HepG2 (cell line): ENCODE data around the gene CCDC106. TPM values are rescaled to one million over a fixed set of nuclear protein-coding genes. Genes with fewer than 3 reads are reported as not detected.

Experiments used
- ATF4 ChIP-seq, 2 experiments: fragments of 450-650 bp in 1 of 2; sonication (generic) in 1 of 2; formaldehyde crosslinking; IDR thresholded peaks; 2 replicates each; pipeline versions ENCODE4 v1.5.0 to v1.8.0; 2020 to 2022; ENCODE audit warnings: mild to moderate bottlenecking in 1 of 2, missing genetic modification reagents in 1 of 2
- CREB3 ChIP-seq: sonication (generic); formaldehyde crosslinking; IDR thresholded peaks from 2 replicates; pipeline ENCODE4 v1.5.0; 2020; ENCODE audit warnings: missing genetic modification reagents
- HBP1 ChIP-seq: IDR thresholded peaks from 2 replicates; pipeline ENCODE4 v1.6.1; 2016; ENCODE audit warnings: low read depth, control low read depth
- KDM1A ChIP-seq: IDR thresholded peaks from 2 replicates; pipeline ENCODE4 v1.6.1; 2016; ENCODE audit warnings: missing compliant biosample characterization
- MAZ ChIP-seq, 2 experiments: sonication (generic) in 1 of 2; formaldehyde crosslinking in 1 of 2; IDR thresholded peaks; 2 replicates each; pipeline versions ENCODE4 v1.5.0 to v1.6.1; 2012 to 2020; ENCODE audit warnings: low read depth in 2 of 2, mild to moderate bottlenecking in 2 of 2, borderline replicate concordance in 1 of 2, improper control_type of control experiment in 1 of 2, low read length in 1 of 2, missing genetic modification reagents in 1 of 2, moderate library complexity in 1 of 2
- MXD4 ChIP-seq: IDR thresholded peaks from 2 replicates; pipeline ENCODE4 v1.6.1; 2016; ENCODE audit warnings: mild to moderate bottlenecking, missing biosample characterization, missing genetic modification reagents
- PBX3 ChIP-seq: sonication (generic); formaldehyde crosslinking; IDR thresholded peaks from 2 replicates; pipeline ENCODE4 v1.8.1; 2023; ENCODE audit warnings: missing genetic modification reagents, inconsistent platforms, borderline replicate concordance
- PITX1 ChIP-seq: sonication (generic); formaldehyde crosslinking; IDR thresholded peaks from 2 replicates; pipeline ENCODE4 v1.5.1; 2020; ENCODE audit warnings: mild to moderate bottlenecking, missing genetic modification reagents
- SPEN ChIP-seq: sonication (generic); formaldehyde crosslinking; IDR thresholded peaks from 2 replicates; pipeline ENCODE4 v1.5.1; 2020; ENCODE audit warnings: low read depth, mild to moderate bottlenecking, missing genetic modification reagents
- TFE3 ChIP-seq: IDR thresholded peaks from 2 replicates; pipeline ENCODE4 v1.6.1; 2016
- TRIM22 ChIP-seq: fragments of 450-650 bp; IDR thresholded peaks from 2 replicates; pipeline ENCODE4 v1.6.1; 2017
- ZFP36 ChIP-seq: fragments of 150-350 bp; IDR thresholded peaks from 2 replicates; pipeline ENCODE4 v1.6.1; 2018; ENCODE audit warnings: borderline replicate concordance, low read length, low read depth; ENCODE audit not compliant: partially characterized antibody
- ZNF280B ChIP-seq: sonication (generic); formaldehyde crosslinking; IDR thresholded peaks from 2 replicates; pipeline ENCODE4 v1.5.0; 2020; ENCODE audit warnings: missing genetic modification reagents, mild to moderate bottlenecking, borderline replicate concordance
- ZNF547 ChIP-seq: sonication (generic); formaldehyde crosslinking; IDR thresholded peaks from 2 replicates; pipeline ENCODE4 v1.5.1; 2020; ENCODE audit warnings: mild to moderate bottlenecking, missing genetic modification reagents
- ZNF780A ChIP-seq: sonication (generic); formaldehyde crosslinking; IDR thresholded peaks from 2 replicates; pipeline ENCODE4 v1.8.0; 2022; ENCODE audit warnings: mild to moderate bottlenecking, missing genetic modification reagents, moderate library complexity
- ZSCAN29 ChIP-seq: sonication (generic); formaldehyde crosslinking; conservative IDR thresholded peaks from 2 replicates; pipeline ENCODE4 v1.4.0; 2020; ENCODE audit warnings: mild to moderate bottlenecking, missing genetic modification reagents
- ZSCAN30 ChIP-seq: sonication (generic); formaldehyde crosslinking; IDR thresholded peaks from 2 replicates; pipeline ENCODE4 v1.5.0; 2020; ENCODE audit warnings: mild to moderate bottlenecking, missing genetic modification reagents
- polyA plus RNA-seq, 8 experiments: library from polyadenylated mRNA; depleted of rRNA in 3 of 8; stranded (reverse) in 7 of 8; unstranded in 1 of 8; fragments of >200 nt; fragmentation: Illumina TruSeq in 4 of 8; extraction: Trizol in 4 of 8; gene quantifications; 2 replicates each; pipeline versions ENCODE4 v1.2.1 to v1.2.3, GENCODE V29; 2011 to 2016; ENCODE audit warnings: low read depth in 4 of 8, missing spikeins in 1 of 8, mixed read lengths in 1 of 8; ENCODE audit not compliant: insufficient read depth in 1 of 8
- total RNA-seq, 5 experiments: library from RNA; depleted of rRNA; stranded (reverse); fragments of >200 nt; fragmentation: Illumina TruSeq; extraction: Trizol; gene quantifications; 2 replicates each; pipeline ENCODE4 v1.2.3, GENCODE V29; 2016; ENCODE audit warnings: low read depth in 1 of 5

The CCDC106 gene
- total and polyA plus RNA-seq, 2 of the 13 experiments (the other 11 are each of a cell fraction or from before 2014, with no cell fraction given): 4.7 to 8.8 TPM

GRCh38 chr19:55654868-55655647 is 7.0 kb downstream of the CCDC106 start, which contains the start of gene U2AF2 (continued):
- TF ChIP-seq SPEN (CRISPR knock-in tag) (peak; percentile 78), ZSCAN30 (no peak), PBX3 (CRISPR knock-in tag) (no peak), ZFP36 (no peak), PITX1 (CRISPR knock-in tag) (no peak; the same call in 1 of the 2 replicates), MAZ (IDR thresholded peaks at IDR 0.05; ENCODE audit: borderline replicate concordance, low read depth, low read length) (peak; percentile 54; the same call in 1 of the 2 replicates), MAZ (CRISPR knock-in tag; IDR thresholded peaks at IDR 0.05; ENCODE audit: low read depth) (peak; percentile 41), KDM1A (CRISPR knock-in tag) (no peak), ZNF547 (CRISPR knock-in tag) (peak; percentile 74; the same call in 1 of the 2 replicates), HBP1 (CRISPR knock-in tag) (peak; percentile 46; the same call in 1 of the 2 replicates), MXD4 (CRISPR knock-in tag) (peak; percentile 88), ZNF280B (peak; percentile 64; the same call in 1 of the 2 replicates), TRIM22 (no peak), ZNF780A (peak; percentile 34; the same call in 1 of the 2 replicates), CREB3 (CRISPR knock-in tag) (peak; percentile 65; the same call in 1 of the 2 replicates), ZSCAN29 (CRISPR knock-in tag) (peak; percentile 54; the same call in 1 of the 2 replicates), TFE3 (CRISPR knock-in tag) (0 out of 2 replicates have a peak, but pooled peaks have one; percentile 30), ATF4 (CRISPR knock-in tag; IDR thresholded peaks at IDR 0.05) (0 out of 4 replicates have a peak, but pooled peaks of 1 of the 2 experiments have one; percentile 16)
